Progenitor cell of endocrine pancreas (in vitro differentiated cells): ENCODE results near the gene SMOC2. TPM values are rescaled to one million over a fixed set of nuclear protein-coding genes. Genes with fewer than 3 reads are reported as not detected.

Experiments
- DNase-seq: peaks from one replicate; pipeline ENCODE4 v3.0.0; 2021; ENCODE audit warnings: low spot score; ENCODE audit not compliant: unreplicated experiment
- H3K27ac Mint-ChIP-seq: 2 replicates; pipeline ENCODE4 v1.8.0; 2021; ENCODE audit warnings: mild to moderate bottlenecking, moderate library complexity, mixed read lengths
- H3K27me3 Mint-ChIP-seq: 2 replicates; pipeline ENCODE4 v1.8.0; 2021; ENCODE audit warnings: mixed read lengths
- H3K36me3 Mint-ChIP-seq: 2 replicates; pipeline ENCODE4 v1.8.0; 2022; ENCODE audit warnings: mixed read lengths; ENCODE audit not compliant: insufficient read depth
- H3K4me1 Mint-ChIP-seq: 2 replicates; pipeline ENCODE4 v1.8.0; 2021; ENCODE audit warnings: low read depth, mixed read lengths
- H3K4me3 Mint-ChIP-seq: 2 replicates; pipeline ENCODE4 v1.8.0; 2021; ENCODE audit warnings: low read depth, mild to moderate bottlenecking, moderate library complexity, mixed read lengths
- H3K9me3 Mint-ChIP-seq: 2 replicates; pipeline ENCODE4 v1.8.0; 2021; ENCODE audit warnings: low read depth, mixed read lengths
- total RNA-seq: library from RNA; stranded (reverse); gene quantifications from 2 replicates; pipeline ENCODE4 v1.2.1, GENCODE V29; 2021
- TF ChIP-seq, protein P1 (sequence below): fragments of 200-600 bp; sonication (generic); IDR thresholded peaks from one replicate; pipeline ENCODE4 v1.5.0; 2021; ENCODE audit warnings: antibody characterized with exemption, mild to moderate bottlenecking; ENCODE audit not compliant: unreplicated experiment

SMOC2 gene
- total RNA-seq, 1 donor from 2014 or later: 5.9 TPM

DNA sequence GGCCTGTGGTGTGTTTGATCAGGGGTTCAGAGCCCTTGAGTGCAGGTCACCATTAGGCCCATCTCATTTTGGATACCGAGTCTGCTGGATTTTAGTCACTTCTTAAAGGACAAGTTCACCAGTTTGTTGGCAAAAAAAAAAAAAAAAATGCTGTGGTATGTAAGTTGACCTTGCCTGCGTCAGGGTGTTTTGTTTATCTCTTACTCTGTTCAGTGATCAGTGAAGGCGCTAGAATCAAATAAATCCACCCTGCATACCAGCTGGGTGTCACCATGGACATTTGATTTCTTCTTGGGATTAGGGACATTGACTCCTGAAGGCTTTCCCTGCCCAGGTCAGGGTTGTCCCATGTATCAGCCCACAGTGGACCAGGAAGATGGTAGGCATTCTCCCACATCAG lies 6.7 kb downstream of the SMOC2 start:
- Mint-ChIP-seq H3K4me1 (peaks cover under 1% of the 10 kb centered on the region), H3K4me3 (no peak overlapping the region), H3K9me3 (no peaks in the 10 kb centered on the region), H3K27me3 (peaks cover 68% of the 10 kb centered on the region), H3K27ac (no peak overlapping the region), H3K36me3 (peaks cover 3% of the 10 kb centered on the region)
- TF ChIP-seq, protein P1, sequence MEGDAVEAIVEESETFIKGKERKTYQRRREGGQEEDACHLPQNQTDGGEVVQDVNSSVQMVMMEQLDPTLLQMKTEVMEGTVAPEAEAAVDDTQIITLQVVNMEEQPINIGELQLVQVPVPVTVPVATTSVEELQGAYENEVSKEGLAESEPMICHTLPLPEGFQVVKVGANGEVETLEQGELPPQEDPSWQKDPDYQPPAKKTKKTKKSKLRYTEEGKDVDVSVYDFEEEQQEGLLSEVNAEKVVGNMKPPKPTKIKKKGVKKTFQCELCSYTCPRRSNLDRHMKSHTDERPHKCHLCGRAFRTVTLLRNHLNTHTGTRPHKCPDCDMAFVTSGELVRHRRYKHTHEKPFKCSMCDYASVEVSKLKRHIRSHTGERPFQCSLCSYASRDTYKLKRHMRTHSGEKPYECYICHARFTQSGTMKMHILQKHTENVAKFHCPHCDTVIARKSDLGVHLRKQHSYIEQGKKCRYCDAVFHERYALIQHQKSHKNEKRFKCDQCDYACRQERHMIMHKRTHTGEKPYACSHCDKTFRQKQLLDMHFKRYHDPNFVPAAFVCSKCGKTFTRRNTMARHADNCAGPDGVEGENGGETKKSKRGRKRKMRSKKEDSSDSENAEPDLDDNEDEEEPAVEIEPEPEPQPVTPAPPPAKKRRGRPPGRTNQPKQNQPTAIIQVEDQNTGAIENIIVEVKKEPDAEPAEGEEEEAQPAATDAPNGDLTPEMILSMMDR: no peak
- no peak for DNase-seq

DNA sequence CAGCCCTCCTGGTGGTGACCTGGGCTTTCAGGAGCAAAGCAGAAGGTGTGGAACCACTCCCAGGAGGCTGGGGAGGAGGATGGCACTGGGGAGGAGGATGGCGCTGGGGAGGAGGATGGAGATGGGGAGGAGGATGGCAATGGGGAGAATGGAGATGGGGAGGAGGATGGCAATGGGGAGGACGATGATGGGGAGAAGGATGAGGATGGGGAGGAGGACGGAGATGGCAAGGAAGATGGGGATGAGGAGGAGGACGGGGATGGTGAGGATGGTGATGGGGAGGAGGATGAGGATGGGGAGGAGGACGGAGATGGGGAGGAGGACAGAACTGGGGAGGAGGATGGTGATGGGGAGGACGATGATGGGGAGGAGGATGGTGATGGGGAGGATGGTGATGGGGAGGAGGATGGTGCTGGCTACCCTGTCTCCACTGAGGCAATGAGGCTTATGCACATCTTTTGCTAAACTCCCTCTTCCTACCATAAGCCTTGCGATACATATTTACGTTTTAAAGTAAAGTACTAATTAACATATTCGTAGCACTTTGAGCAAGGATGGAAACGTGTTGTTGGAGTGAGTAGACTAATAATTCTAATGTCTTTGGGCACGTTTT lies 7.4 kb downstream of the SMOC2 start:
- TF ChIP-seq, protein P1: no peak
- Mint-ChIP-seq H3K27ac (no peak overlapping the region), H3K4me3 (no peak overlapping the region), H3K9me3 (no peaks in the 10 kb centered on the region), H3K27me3 (peaks cover 64% of the 10 kb centered on the region), H3K36me3 (peaks cover 3% of the 10 kb centered on the region), H3K4me1 (no peaks in the 10 kb centered on the region)
- no peak for DNase-seq

DNA sequence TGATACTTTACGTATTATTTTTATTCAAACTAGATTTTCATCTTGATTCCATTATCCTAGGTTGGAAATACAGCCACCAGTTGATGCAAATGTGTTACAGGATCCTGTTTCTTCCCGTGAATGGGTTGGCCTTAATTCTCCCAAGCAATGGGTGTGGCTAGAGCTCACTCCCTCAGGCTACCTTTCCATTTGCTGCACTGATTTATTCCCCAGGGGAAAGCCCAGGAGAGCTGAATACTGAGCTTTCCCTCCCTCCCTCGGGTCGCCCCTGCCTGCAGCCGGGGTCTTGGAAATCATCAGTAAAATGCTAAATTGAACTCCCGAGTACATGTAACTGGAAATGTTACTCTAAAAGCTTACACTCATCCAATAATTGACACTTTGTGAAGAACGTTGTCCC lies 9.9 kb downstream of the SMOC2 start:
- Mint-ChIP-seq H3K27me3 (peaks cover 59% of the 10 kb centered on the region), H3K36me3 (no peaks in the 10 kb centered on the region), H3K9me3 (no peaks in the 10 kb centered on the region), H3K4me3 (no peak overlapping the region), H3K27ac (no peak overlapping the region), H3K4me1 (peaks cover 2% of the 10 kb centered on the region)
- TF ChIP-seq, protein P1: no peak
- no peak for DNase-seq

DNA sequence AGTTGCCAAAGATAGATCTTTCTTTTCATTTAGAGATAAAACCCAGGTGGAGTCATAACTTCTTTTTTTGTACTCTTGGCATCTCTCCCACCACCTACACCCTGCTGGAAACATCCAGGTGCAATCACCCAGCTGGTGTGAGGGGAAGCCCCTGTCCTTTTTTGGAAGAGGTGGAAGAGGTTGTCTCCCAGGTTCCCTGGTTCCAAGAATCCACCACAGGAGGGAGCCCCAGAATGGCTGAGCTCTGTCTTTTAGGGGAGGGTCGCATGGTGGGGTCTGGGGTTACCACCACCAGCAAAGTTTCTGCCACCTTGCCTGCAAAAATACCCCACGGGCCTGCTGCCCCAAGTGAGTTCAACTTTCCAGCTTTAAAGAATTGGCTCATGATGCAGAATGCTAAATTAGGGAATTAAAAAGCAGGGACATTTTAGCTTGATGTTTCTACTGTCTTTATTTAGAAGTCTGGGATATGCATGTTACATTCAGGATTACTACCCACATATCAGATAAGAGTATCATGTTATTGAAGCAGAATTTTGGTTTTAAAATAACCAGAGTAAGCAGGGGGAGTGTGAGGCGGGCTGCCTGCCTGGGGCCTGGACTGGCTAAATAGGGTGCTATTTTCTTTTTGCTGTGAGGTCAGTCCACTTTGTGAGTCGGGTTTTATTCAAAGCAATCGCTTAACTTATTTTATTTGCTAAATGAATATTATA lies 11.0 kb downstream of the SMOC2 start:
- TF ChIP-seq, protein P1: peak; percentile 49
- peaks cover 63% of the 10 kb centered on the region for H3K27me3 Mint-ChIP-seq
- no peak for DNase-seq
- H3K9me3 Mint-ChIP-seq: no peaks in the 10 kb centered on the region
- H3K27ac Mint-ChIP-seq: no peak overlapping the region
- no peaks in the 10 kb centered on the region for H3K36me3 Mint-ChIP-seq
- H3K4me1 Mint-ChIP-seq: peaks cover 2% of the 10 kb centered on the region
- H3K4me3 Mint-ChIP-seq: no peak overlapping the region

DNA sequence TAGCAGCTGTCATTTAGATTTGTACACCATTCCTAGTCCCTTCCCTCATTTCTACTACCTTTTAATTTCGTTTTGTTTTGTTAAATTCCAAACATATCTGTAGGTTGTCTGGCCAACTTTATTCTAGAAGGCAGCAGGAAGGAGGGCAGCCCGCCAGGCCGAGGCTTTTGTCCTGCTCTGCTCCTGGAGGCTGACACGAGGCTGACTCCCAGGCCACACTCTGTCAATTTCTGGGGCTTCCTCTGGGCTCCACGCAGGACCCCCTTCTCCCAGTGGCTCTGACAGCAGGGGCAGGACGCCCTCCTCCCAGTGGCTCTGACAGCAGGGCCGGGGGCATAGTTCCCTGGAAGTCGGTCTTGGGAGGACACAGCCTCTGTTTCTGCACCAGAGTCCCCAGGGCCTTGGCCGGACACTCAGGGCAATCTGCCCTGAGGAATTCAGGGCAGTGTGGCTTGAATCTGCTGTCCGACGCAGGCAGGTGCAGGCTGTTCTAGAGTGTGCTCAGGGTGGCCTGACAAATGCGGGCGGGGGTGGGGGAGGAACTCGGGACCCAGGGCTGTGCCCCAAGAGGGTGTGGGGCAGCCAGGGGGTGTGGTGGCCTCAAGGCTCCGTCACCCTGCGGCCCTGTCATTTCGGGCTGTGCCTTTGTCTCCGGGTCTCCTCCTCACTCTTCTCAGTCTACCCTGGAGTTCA lies 11.8 kb downstream of the SMOC2 start:
- H3K4me1 Mint-ChIP-seq: peaks cover 2% of the 10 kb centered on the region
- TF ChIP-seq, protein P1: no peak
- no peak overlapping the region for H3K27ac Mint-ChIP-seq
- peaks cover 55% of the 10 kb centered on the region for H3K27me3 Mint-ChIP-seq
- H3K36me3 Mint-ChIP-seq: no peaks in the 10 kb centered on the region
- no peak overlapping the region for H3K4me3 Mint-ChIP-seq
- H3K9me3 Mint-ChIP-seq: no peaks in the 10 kb centered on the region
- no peak for DNase-seq
